Fibroblast of lung (primary cell): ENCODE results near the gene MRPL37. TPM values are rescaled to one million over a fixed set of nuclear protein-coding genes. Genes with fewer than 3 reads are reported as not detected.

Experiments used
- DNase-seq, 2 donors: peaks; one replicate each; pipeline versions ENCODE4 v3.0.0 to v3.0.0-alpha.2; 2010; ENCODE audit warnings: low read depth in 2 of 2
- H2AFZ ChIP-seq: 2 replicates; pipeline ENCODE4 v1.5.1; 2012; ENCODE audit warnings: low read length, control low read depth, inconsistent platforms
- H3K27ac ChIP-seq: 2 replicates; pipeline ENCODE4 v1.5.1; 2011; ENCODE audit warnings: low read length, control low read depth; ENCODE audit not compliant: insufficient read depth
- H3K27me3 ChIP-seq: 2 replicates; pipeline ENCODE4 v1.5.1; 2011; ENCODE audit warnings: mild to moderate bottlenecking, low read length; ENCODE audit not compliant: control insufficient read depth, insufficient read depth
- H3K36me3 ChIP-seq: 2 replicates; pipeline ENCODE4 v1.5.1; 2011; ENCODE audit warnings: low read length; ENCODE audit not compliant: control insufficient read depth, insufficient read depth
- H3K4me1 ChIP-seq: 2 replicates; pipeline ENCODE4 v1.5.1; 2011; ENCODE audit warnings: low read length; ENCODE audit not compliant: control insufficient read depth, insufficient read depth; ENCODE audit errors: extremely low read depth
- H3K4me2 ChIP-seq: 2 replicates; pipeline ENCODE4 v1.5.1; 2011; ENCODE audit warnings: low read length, control low read depth; ENCODE audit not compliant: insufficient read depth; ENCODE audit errors: extremely low read depth
- H3K4me3 ChIP-seq, 4 experiments: fragments of 200-600 bp in 1 of 4; sonication (generic) in 1 of 4; replicated peaks in 1 of 4; 2 replicates each; pipeline ENCODE4 v1.5.1; 2011 to 2016; ENCODE audit warnings: low read length in 4 of 4, low read depth in 3 of 4, mild to moderate bottlenecking in 3 of 4, control low read depth in 2 of 4, inconsistent platforms in 1 of 4, mixed read lengths in 1 of 4; ENCODE audit not compliant: insufficient read depth in 1 of 4; ENCODE audit errors: control extremely low read depth in 1 of 4
- H3K79me2 ChIP-seq: 2 replicates; pipeline ENCODE4 v1.5.1; 2012; ENCODE audit warnings: mild to moderate bottlenecking, low read length, inconsistent platforms; ENCODE audit not compliant: control insufficient read depth, insufficient read depth
- H3K9ac ChIP-seq: 2 replicates; pipeline ENCODE4 v1.5.1; 2011; ENCODE audit warnings: mild to moderate bottlenecking, low read length, control low read depth; ENCODE audit not compliant: insufficient read depth
- H3K9me3 ChIP-seq: 2 replicates; pipeline ENCODE4 v1.5.1; 2012; ENCODE audit warnings: low read depth, low read length; ENCODE audit not compliant: control insufficient read depth, insufficient read depth
- H4K20me1 ChIP-seq: 2 replicates; pipeline ENCODE4 v1.5.1; 2011; ENCODE audit warnings: low read length; ENCODE audit not compliant: control insufficient read depth, insufficient read depth; ENCODE audit errors: extremely low read depth
- CTCF ChIP-seq, 2 donors: IDR thresholded peaks in 1 of 2; conservative IDR thresholded peaks in 1 of 2; 1 replicate in 1 of 2; 2 replicates in 1 of 2; pipeline ENCODE4 v1.5.1; 2011 to 2012; ENCODE audit warnings: low read length in 2 of 2, control low read depth in 1 of 2, inconsistent platforms in 1 of 2, low read depth in 1 of 2, mild to moderate bottlenecking in 1 of 2
- EZH2 ChIP-seq: IDR thresholded peaks from 2 replicates; pipeline ENCODE4 v1.5.1; 2012; ENCODE audit warnings: low read length, control low read depth, mild to moderate bottlenecking; ENCODE audit errors: missing control alignments
- polyA plus RNA-seq, 2 donors: library from polyadenylated mRNA; depleted of rRNA in 1 of 2; stranded (reverse) in 1 of 2; unstranded in 1 of 2; fragments of >200 nt; gene quantifications; 2 replicates each; pipeline ENCODE4 v1.2.1, GENCODE V29; 2011 to 2012; ENCODE audit warnings: missing spikeins in 1 of 2
- total RNA-seq: library from RNA; depleted of rRNA; stranded (reverse); fragments of >200 nt; gene quantifications from 2 replicates; pipeline ENCODE4 v1.2.1, GENCODE V29; 2014

Gene MRPL37
- total and polyA plus RNA-seq, 2 donors (not counting 1 experiment from before 2014, with no cell fraction given): 21.7 to 43.6 TPM

- no peak for DNase-seq
- Histone ChIP-seq H4K20me1 (no peaks in the 10 kb centered on the region), H3K9ac (no peak overlapping the region), H3K79me2 (no peaks in the 10 kb centered on the region), H3K27ac (no peak overlapping the region), H3K4me1 (peaks cover 6% of the 10 kb centered on the region), H2AFZ (no peak overlapping the region), H3K36me3 (no peaks in the 10 kb centered on the region), H3K27me3 (no peaks in the 10 kb centered on the region), H3K4me2 (no peak overlapping the region), H3K9me3 (no peaks in the 10 kb centered on the region), H3K4me3 (no peak overlapping the region)
- TF ChIP-seq CTCF (conservative IDR thresholded peaks at IDR 0.05 in 1 of 2, IDR thresholded peaks at IDR 0.05 in 1 of 2; ENCODE audit: low read depth in 1 of 2, low read length in 2 of 2) (no peak), EZH2 (no peak)
These were observed 22.2 kb upstream of the MRPL37 start for GRCh38 chr1:54177726-54178125.

GRCh38 chr1:54178296-54179070 is 21.5 kb upstream of the MRPL37 start:
- no peak overlapping the region for H3K9ac ChIP-seq
- H3K4me1 ChIP-seq: peaks cover 2% of the 10 kb centered on the region
- H3K27me3 ChIP-seq: no peaks in the 10 kb centered on the region
- no peaks in the 10 kb centered on the region for H3K36me3 ChIP-seq
- H3K4me3 ChIP-seq: no peak overlapping the region
- DNase-seq: no peak
- H3K9me3 ChIP-seq: no peaks in the 10 kb centered on the region
- TF ChIP-seq EZH2: no peak
- TF ChIP-seq CTCF (conservative IDR thresholded peaks at IDR 0.05 in 1 of 2, IDR thresholded peaks at IDR 0.05 in 1 of 2; ENCODE audit: low read depth in 1 of 2, low read length in 2 of 2): no peak
- no peak overlapping the region for H3K4me2 ChIP-seq
- no peaks in the 10 kb centered on the region for H3K79me2 ChIP-seq
- no peak overlapping the region for H2AFZ ChIP-seq
- no peak overlapping the region for H3K27ac ChIP-seq
- H4K20me1 ChIP-seq: no peaks in the 10 kb centered on the region

- Histone ChIP-seq H2AFZ (no peak overlapping the region), H3K27ac (no peak overlapping the region), H3K79me2 (no peaks in the 10 kb centered on the region), H3K9ac (no peak overlapping the region), H4K20me1 (no peaks in the 10 kb centered on the region), H3K36me3 (no peaks in the 10 kb centered on the region), H3K27me3 (no peaks in the 10 kb centered on the region), H3K4me1 (no peaks in the 10 kb centered on the region), H3K4me2 (no peak overlapping the region), H3K4me3 (no peak overlapping the region), H3K9me3 (no peaks in the 10 kb centered on the region)
- no peak for DNase-seq
- TF ChIP-seq CTCF (conservative IDR thresholded peaks at IDR 0.05 in 1 of 2, IDR thresholded peaks at IDR 0.05 in 1 of 2; ENCODE audit: low read depth in 1 of 2, low read length in 2 of 2) (no peak), EZH2 (no peak)
These were observed 19.1 kb upstream of the MRPL37 start for GRCh38 chr1:54180701-54181360.
